D721Med (cell line): ENCODE data around the gene RPS6KA2.

ENCODE experiments used
- DNase-seq: peaks from one replicate; pipeline ENCODE4 v3.0.0; 2011; ENCODE audit warnings: low spot score; ENCODE audit not compliant: insufficient read length
- FAIRE-seq: peaks from 2 replicates; lab custom pipeline; 2011; peaks lifted over from hg19 to GRCh38; lab: Jason Lieb, UNC
- TF ChIP-seq, protein P1 (sequence below): IDR thresholded peaks from 2 replicates; pipeline ENCODE4 v1.5.1; 2012; ENCODE audit warnings: mild to moderate bottlenecking, control low read depth; ENCODE audit not compliant: insufficient read depth; ENCODE audit errors: missing control alignments

Gene RPS6KA2

DNA sequence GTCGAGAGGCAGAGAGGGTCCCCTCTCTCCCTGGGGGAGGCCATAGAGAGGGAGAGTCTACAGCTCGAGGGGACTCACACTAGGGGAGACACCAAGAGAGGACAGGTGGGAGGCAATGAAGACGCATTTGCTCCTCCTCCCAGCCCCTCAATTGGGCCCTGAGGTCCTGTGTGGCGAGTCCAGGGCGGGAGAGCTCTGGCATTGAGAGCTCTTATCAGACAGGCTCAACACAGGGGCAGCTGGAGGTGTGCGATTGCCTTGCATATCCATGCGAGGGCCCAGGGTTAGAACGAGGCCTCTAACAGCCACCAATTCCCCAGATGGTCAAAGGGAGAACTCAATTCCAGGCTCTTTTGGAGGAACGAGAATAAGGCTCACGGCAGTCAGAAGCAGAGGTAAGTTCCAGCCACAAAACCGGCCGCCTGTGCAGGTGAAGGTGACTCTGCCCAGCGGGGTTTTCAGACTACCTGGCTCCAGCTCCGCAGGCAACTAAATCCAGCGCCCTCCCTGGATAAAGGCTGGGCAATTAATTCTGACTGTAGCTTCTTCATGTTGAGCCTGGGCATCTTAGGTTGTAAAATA, 150.3 kb downstream of the RPS6KA2 start:
- TF ChIP-seq, protein P1, sequence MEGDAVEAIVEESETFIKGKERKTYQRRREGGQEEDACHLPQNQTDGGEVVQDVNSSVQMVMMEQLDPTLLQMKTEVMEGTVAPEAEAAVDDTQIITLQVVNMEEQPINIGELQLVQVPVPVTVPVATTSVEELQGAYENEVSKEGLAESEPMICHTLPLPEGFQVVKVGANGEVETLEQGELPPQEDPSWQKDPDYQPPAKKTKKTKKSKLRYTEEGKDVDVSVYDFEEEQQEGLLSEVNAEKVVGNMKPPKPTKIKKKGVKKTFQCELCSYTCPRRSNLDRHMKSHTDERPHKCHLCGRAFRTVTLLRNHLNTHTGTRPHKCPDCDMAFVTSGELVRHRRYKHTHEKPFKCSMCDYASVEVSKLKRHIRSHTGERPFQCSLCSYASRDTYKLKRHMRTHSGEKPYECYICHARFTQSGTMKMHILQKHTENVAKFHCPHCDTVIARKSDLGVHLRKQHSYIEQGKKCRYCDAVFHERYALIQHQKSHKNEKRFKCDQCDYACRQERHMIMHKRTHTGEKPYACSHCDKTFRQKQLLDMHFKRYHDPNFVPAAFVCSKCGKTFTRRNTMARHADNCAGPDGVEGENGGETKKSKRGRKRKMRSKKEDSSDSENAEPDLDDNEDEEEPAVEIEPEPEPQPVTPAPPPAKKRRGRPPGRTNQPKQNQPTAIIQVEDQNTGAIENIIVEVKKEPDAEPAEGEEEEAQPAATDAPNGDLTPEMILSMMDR: no peak
- FAIRE-seq (no peak), DNase-seq (no peak)

DNA sequence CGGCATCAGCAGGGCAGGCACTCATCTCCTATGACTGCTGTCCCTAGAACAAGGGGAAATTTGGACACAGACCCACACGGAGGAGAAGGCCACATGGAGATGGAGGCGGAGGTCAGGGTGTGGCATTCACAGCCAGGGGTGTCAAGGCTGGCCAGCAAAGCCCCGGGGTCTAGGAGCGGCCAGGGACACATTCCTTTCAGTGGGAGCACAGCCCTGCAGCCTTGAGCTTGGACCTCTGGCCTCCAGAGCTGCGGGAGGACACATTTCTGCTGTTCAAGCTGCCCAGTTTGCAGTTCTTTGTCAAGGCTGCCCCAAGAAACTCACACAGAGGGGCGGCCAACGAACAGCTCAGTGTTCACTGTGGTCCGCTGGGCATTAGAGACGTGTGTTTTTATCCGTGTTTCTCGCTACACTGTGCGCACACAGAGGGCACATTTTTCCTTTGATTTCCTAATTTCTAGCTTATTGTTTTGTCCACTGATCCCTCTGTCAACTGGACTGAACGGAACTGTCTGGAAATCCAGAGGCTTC, 150.9 kb downstream of the RPS6KA2 start:
- TF ChIP-seq, protein P1: no peak
- DNase-seq: no peak
- no peak for FAIRE-seq

DNA sequence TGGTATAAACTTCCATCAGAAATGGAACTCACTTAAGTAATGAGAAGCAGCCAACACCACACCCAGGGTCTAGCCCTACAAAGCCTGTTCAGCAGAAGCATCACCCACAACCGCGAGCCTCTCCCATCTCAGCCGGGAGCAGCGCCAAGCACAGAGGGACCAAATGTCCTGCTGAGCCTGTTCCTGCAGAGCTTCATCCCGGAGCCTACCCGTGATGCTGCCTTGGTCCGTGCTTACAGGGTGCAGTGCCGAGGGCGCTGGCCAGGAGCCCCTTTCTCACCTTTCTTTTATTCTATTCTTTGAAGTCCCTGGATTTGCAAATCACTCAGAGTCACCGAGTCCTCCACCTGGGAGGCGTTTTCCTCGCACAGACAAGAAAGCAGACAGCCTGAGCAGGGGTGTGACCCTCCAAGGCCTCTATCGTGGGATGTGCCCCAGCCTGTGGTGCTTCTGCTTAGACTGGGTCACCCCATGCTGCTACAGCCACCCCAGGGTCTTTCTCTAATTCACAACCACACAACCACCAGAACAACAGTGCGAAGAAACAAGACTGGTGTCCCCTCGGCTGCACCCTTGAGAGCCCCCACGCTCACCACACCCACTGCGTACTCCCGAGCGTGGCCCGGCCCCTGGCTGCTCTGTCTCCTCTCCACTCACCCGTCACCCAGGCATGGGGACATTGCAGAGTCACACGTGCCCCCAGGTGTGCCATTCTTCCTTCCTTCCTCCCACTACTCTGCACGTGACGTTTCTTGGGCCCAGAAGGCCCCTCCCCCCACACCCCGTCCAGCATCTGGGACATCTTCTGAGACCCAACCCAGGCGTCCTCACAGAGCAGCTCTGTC, 152.1 kb downstream of the RPS6KA2 start:
- FAIRE-seq (no peak), DNase-seq (no peak)
- TF ChIP-seq, protein P1: no peak

DNA sequence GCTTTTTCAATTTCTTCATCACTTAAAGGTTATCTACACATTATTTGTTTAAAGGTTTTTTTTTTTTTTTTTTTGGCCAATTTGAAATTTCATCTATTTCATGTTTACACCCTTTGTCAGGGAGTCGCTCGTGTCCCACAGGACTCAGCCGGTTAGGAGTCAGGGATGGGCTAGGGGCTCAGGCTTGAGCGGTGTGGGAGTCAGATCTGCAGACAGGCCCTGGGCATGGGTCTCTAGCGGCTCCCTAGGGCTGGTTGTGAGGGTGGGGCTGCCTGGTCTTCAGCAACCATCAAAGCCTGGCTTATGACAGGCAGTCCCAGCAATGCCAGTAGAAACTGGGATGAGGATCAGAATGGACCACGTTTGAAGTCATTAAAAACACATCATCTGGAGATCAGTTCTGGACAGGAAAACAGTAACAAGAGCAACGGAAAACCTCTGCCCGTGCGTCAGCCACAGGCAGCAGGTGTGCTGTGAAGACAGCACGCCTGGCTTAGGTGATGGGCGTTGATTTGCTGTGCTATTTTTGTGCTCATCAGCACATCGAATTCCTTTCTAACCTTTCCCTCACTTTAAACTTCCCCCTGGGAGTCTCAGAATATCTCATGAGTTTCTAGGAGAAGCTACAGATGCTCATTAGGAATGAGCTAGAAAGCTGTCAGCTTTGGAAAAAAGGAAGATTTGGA, 153.0 kb downstream of the RPS6KA2 start:
- FAIRE-seq (no peak), DNase-seq (no peak)
- TF ChIP-seq, protein P1: no peak

DNA sequence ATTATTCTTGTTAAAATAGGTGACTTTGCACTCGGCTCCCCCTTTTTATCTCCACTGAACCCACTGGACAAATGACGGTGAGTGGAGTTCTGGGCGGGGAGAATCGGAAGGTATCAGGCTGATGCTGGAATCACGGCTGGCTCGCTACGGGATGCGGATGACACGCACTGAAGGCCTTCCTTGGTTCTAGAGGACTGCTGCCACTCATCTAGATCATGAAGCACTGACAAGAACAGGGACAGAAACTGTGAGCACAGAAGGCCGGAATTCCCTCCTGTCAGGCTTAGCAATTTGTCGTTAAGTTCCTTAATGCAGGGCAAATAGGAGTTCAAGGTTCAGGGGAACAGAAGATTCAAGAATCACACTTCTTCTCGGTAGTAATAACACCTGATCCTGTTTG, 154.4 kb downstream of the RPS6KA2 start:
- no peak for FAIRE-seq
- TF ChIP-seq, protein P1: no peak
- no peak for DNase-seq

DNA sequence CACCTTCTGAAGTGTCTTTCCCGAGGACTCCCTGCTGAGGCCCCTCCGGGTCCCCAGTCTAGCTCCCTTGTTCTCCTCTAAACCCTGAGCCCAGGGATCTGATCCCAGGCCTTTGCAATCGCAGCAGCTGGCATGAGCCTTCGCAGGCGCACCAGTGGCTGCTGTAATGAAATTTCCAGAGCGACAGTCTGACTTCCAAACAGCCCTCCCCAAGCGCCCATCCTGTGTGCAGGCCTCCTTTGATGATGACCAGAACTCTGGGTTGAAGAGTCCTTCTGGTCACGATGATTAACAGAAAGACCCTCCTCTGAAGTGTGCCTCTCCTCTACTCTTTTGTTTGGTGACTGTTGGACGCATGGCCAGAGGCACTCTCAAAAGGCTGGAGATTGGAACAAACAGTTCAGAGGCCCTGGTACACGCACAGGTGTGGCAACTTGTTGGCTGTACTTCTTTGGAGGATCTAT, 155.2 kb downstream of the RPS6KA2 start:
- TF ChIP-seq, protein P1: no peak
- FAIRE-seq (no peak), DNase-seq (no peak)
